GM19025 (cell line): ENCODE results near the gene CRCP.

Experiments used
- ATAC-seq: cut with Tn5 transposase; IDR thresholded peaks from one replicate; pipeline ENCODE4 v1.9.1; 2021; ENCODE audit warnings: mild to moderate bottlenecking, low read depth, moderate library complexity; ENCODE audit not compliant: unreplicated experiment

Gene CRCP

GRCh38 chr7:66186991-66187390, 72.3 kb downstream of the CRCP start:
- no peak for ATAC-seq

GRCh38 chr7:66187905-66188304, 73.3 kb downstream of the CRCP start:
- ATAC-seq, result no peak

GRCh38 chr7:66188645-66189044, 74.0 kb downstream of the CRCP start:
- ATAC-seq, result no peak

GRCh38 chr7:66189695-66190503, 75.3 kb downstream of the CRCP start:
- ATAC-seq, result no peak

- ATAC-seq, result no peak
Observed at GRCh38 chr7:66190504-66190857, 75.8 kb downstream of the CRCP start.

- no peak for ATAC-seq
Observed at GRCh38 chr7:66193146-66193725, 78.6 kb downstream of the CRCP start.

- no peak for ATAC-seq
Observed at GRCh38 chr7:66198469-66198868, 83.8 kb downstream of the CRCP start.

GRCh38 chr7:66198956-66199355, 84.3 kb downstream of the CRCP start:
- no peak for ATAC-seq

GRCh38 chr7:66202441-66202840, 87.8 kb downstream of the CRCP start:
- no peak for ATAC-seq
